GM13977 (cell line): ENCODE data around the gene CSRNP2.

Source experiments
- DNase-seq: peaks from one replicate; pipeline ENCODE4 v3.0.0; 2012; ENCODE audit warnings: low spot score
- CTCF ChIP-seq: IDR thresholded peaks from 2 replicates; pipeline ENCODE4 v1.5.1; 2012; ENCODE audit warnings: mild to moderate bottlenecking, control low read depth; ENCODE audit not compliant: insufficient read depth; ENCODE audit errors: extremely low read depth, missing control alignments
- in situ Hi-C: fragments of 300-500 bp; cut with MboI; formaldehyde crosslinking; loops from one replicate; pipeline ENCODE4 v1.12.0; 2022; ENCODE audit warnings: low sequenced_read_pairs, low pct_unique_long_range_greater_than_20kb, mixed read lengths, inconsistent platforms; ENCODE audit not compliant: unreplicated experiment

CSRNP2 gene

GRCh38 chr12:51126297-51126696 lies 42.9 kb upstream of the CSRNP2 start:
- DNase-seq, result no peak
- TF ChIP-seq CTCF, result no peak
- in situ Hi-C loops, result no loop called here

- TF ChIP-seq CTCF, result no peak
- in situ Hi-C loops, result no loop called here
These were observed 41.1 kb upstream of the CSRNP2 start for GRCh38 chr12:51124504-51124903.

GRCh38 chr12:51122844-51123243 lies 39.4 kb upstream of the CSRNP2 start:
- in situ Hi-C loops, result no loop called here
- no peak for TF ChIP-seq CTCF
- no peak for DNase-seq

More at GRCh38 chr12:51124504-51124903, 41.1 kb upstream of the CSRNP2 start:
- no peak for DNase-seq

- DNase-seq, result no peak
- in situ Hi-C loops, result no loop called here
- TF ChIP-seq CTCF, result no peak
These were observed 35.3 kb upstream of the CSRNP2 start for GRCh38 chr12:51118706-51119105.

- no peak for TF ChIP-seq CTCF
- no peak for DNase-seq
- in situ Hi-C loops, result no loop called here
These were observed 32.1 kb upstream of the CSRNP2 start for GRCh38 chr12:51115533-51115932.

GRCh38 chr12:51108136-51108535 lies 24.7 kb upstream of the CSRNP2 start:
- in situ Hi-C loops, result no loop called here
- DNase-seq, result no peak
- no peak for TF ChIP-seq CTCF

- in situ Hi-C loops, result no loop called here
- no peak for TF ChIP-seq CTCF
- DNase-seq, result no peak
These were observed 20.6 kb upstream of the CSRNP2 start for GRCh38 chr12:51103977-51104376.
